COLO668 (cell line): ENCODE measurements around the gene CARD11.

Source experiments
- DNase-seq: peaks from one replicate; lab custom pipeline; 2025; ENCODE audit not compliant: unreplicated experiment; lab: John Stamatoyannopoulos, UW

Gene CARD11

DNA sequence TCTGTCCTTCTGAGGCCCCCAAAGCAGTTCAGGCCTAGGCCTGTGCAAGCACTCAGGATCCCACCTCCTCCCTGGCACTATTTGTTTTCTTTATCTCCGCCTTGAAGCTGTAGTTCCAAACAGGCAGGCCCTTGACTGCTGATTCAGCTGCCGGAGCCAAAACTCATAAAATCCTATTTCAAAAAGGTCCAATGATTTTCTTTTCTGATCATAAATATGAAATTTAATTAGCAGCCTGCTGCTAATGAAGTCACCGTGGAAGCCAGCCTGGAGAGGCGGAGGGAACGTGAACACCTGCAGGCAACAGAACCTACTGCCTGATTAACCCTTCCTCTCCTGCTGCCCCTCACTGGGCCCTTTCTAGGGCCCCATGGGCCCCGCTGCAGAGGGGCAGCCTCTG is 60.1 kb downstream of the CARD11 start:
- no peak for DNase-seq

DNA sequence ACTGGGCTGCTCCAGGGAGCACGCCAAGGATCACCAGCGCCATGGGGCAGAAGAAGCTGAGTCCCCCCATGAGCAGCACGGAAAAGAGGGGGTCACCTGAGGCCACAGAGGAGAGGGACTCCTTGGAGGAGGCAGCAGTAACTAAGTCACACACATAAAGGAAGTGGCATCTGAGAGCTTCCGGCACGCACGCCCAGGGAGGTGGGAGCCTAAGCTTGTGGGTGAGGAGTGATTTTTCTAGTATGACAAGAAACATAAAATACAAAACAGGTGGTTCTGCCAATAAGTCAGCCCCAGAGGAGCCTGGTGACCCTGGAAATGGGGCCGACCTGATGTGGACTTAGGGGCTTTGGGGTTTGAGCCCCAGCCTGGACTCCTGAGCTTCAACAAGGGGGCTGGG is 60.8 kb downstream of the CARD11 start:
- DNase-seq, result no peak

DNA sequence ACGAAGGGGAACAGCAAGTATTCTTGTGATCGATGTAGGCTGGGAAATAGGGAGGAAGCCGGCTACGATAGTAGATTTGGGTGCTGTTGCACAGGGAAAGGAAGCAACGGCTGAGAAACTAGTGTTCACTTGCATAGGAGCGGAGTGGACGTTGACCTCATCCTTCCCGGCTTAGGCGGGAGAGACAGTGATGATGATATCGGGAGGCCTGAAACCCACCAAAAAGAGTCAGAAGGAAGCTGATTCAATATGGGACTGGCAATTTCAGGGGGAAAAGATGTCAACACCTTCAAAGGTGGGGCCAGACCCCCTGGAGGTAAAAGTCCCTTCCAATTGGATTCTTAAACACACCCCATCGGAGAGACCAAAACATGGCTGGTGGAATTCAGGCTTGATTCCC is 61.3 kb downstream of the CARD11 start:
- no peak for DNase-seq

DNA sequence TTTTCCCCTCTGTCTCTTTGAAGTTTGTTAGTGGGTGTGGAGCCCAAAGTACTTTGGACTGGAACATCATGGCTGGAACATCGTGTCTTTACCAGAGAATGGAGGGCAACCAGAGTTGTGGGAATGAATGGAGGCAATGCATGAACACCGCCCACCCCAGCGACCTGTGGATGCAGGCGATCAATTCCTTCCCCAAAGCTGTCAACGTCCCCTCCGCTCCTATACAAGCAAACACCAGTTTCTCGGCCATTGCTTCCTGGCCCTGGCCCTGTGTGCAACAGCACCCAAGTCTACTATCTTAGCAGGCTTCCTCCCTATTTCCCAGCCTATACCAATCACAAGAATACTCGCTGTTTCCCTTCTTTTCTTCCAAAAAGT is 62.6 kb downstream of the CARD11 start:
- DNase-seq, result no peak

DNA sequence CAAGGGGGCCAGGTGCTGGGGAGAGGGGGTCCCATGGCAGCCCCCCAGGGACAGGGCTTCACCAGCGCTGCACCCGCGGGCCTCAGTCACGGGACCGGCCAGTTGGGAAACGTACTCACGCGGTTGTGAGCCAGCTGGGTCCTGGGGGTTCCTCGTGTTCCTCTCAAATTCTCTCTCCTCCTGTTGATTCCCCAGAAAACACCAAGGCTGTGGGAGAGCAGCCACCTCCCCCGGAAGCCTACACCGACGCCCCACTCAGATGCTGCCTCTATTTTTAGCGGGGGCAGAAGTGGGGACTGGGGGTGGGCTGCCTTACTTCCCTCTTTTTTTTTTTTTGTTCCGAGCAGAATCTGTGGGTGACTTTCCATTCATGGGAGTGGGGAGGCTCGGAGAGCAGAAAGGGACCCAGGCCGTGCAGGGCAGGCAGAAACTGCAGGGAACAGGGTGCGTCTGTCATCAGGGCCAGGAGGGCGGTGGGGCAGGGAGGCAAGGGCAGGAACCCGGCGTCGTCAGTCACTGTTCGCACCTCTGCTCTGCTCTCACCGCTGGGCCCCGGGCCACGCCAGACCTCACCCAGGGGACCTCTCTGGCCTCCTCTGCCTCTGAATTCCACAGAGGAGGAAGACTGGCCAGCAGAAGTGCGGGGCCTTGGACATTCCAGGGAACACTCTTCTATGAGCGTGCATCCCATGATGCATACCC is 63.1 kb downstream of the CARD11 start:
- no peak for DNase-seq

DNA sequence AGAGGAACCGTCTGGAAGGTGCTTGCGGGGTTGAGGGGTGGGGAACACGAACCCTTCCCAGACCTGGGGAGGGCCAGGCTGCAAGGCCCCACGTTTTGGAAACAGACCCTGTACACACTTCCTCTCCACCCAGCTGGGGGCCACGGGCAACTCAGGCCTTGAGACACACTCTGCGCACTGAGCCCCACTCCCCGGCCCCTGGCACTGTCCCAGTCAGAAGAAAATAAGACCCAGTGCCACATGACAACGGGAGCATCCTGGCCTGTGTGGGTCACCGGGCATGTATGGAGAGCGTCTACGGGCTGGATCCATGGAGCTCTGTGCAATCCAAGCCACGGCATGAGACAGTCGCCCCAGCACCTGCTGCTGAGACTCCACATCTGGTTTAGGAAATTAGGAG is 63.7 kb downstream of the CARD11 start:
- no peak for DNase-seq

DNA sequence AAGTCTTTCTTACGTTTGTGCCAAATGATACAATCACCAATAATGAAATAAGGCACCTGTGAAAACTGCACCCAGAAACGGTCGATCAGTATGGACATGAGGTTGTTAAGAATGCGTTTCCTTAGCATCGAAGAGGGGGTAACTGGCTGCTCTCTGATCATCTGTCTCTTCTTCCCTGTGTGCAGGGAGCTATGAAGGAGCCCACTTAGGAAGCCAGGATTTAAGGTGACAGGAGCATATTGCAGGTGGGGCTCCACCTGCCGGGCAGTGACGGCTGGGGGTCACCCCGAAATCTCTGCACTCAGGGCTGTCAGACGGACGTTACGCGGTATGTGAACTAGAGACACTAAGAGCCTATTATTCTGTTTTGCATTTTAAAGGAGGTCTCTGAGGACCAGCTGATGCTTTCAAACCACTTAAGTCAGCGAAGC is 64.5 kb downstream of the CARD11 start:
- no peak for DNase-seq

DNA sequence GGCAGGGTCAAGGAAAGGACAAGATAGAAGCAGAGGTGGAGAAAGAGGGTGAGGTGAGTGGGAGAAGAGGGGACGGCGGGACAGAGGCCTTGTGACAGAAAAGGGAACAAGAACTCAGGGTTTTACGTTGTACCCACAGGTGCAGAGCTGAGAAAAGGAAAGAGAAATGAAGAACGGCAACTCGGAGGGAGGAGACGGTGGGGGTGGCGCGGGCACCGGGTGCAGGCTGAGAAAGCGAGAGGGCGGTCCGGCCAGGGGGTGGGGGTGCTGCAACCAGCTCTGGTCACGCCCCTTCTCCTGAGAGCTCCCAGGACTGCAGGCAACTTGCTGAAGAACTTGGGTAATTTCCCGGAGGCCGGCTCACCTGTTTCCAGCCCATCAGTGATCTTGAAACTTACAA is 65.3 kb downstream of the CARD11 start:
- no peak for DNase-seq

DNA sequence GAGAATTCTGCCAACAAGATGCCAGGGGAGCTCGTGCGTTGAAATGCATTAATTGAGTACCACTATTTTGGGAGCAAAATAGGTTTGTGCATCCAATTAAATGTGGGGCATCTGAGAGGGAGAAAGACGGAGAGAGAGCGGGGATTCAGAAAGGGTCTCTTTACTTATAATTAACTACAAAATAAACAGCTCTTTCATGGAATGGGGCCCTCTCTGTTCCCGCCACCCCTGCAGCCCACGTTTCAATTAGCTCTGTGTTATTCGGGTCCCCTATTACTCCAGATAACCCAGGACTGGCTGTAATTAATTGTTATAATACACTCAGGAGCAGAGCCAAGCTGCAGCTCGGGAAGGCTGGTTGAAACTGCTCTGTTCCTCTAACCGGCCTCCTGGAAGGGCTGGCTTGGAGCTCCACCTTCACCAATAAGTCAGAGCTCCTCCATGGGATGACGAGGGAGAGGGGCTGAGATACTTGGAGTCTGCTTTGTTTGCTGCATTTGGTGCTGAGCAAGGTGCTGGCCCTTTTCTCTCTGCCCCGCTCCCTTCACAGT is 67.8 kb downstream of the CARD11 start:
- DNase-seq, result no peak

DNA sequence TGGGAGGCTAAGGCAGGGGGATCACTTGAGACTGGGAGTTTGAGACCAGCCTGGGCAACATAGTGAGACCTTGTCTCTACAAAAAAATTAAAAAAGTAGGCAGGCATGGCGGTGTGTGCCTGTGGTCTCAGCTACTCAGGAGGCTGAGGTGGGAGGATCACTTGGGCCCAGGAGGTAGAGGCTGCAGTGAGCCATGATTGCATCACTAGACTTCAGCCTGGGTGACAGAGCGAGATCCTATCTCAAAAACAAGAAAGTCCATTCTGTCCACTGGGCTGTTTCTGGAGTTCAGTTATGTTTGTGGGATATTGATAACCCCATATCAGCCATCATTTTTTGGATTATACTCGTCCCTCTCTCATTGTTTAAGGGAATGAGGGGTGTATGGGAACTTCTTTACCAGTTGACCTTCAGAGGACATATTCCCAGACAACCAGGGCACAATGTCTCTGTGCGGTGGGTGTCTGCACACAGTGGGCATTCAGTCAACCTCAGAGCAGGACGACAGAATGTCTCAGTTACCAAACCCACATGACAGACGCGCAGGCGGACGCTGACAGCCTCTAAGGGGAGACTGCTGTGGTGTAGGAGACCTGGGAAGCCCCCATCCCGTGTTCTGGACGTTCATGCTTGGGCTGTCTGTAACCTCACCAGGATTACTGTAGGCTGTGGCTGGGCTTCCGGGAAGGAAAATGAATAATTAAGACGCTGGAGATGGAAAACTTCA is 69.4 kb downstream of the CARD11 start:
- DNase-seq, result no peak

DNA sequence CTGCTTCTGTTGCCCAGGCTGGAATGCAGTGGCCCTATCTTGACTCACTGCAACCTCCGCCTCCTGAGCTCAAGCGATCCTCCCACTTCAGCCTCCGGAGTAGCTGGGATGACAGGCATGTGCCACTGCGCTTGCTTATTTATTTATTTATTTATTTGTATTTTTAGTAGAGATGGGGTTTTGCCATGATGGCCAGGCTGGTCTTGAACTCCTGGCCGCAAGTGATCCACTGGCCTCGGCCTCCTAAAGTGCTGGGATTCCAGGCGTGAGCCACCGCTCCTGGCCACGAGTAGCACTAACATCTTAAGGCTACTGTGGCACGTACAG is 70.9 kb downstream of the CARD11 start:
- no peak for DNase-seq

DNA sequence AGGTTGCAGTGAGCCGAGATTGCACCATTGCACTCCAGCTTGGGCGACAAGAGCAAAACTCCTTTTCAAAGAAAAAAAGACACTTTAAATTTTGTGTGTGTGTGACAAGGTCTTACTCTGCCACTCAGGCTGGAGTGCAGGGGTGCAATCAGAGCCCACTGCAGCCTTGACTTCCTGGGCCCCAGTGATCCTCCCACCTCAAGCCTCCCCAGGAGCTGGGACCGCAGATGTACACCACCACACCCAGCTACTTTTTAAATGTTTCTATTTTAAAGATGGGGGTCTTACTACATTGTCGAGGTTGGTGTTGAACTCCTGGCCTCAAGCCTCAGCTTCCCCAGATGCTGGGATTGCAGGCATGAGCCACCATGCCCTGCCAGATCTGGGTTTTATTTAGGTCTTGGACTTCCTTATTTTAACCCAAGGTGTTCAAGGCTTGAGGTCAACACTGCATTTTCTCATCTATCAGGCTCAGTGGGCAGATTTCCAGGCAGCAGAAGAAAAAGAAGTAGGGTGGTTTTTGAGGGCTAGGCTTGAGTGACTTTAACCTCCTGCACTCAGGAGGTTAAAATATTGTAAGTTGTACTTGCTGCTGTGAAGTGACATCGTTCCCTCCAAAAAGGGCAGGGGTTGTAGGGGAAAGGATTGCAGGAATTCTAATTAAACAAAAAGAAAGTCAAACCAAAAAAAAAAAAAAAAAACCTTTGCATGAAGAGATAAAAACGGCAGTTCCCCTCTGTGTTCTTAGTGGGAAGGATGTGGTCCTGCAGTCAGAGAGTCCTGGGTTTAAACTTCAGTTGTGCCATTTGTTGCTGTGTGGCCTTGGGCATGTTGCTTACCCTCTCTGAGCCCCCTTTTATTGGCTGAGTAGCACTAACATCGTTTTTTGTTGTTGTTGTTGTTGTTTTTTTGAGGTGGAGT is 71.5 kb downstream of the CARD11 start:
- DNase-seq, result no peak

DNA sequence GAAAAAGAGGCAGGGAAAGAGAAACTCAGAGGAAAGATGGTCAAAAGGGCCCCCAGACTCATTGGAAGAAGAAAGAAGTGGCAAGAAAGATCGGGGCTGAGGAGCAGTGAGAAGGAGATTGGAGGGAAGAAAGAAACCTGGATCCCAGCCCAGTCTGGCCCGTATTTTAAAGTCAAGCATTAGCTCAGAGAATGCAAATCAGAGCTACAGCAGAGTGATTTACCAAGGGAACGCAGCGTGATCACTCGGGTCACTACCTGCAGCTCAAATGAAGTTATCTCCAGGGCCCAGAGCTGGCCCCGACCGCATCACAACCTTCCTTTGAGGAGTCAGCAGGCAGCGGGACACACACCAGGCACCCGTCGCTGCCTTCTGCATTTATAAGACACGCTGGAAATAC is 72.8 kb downstream of the CARD11 start:
- DNase-seq, result no peak

DNA sequence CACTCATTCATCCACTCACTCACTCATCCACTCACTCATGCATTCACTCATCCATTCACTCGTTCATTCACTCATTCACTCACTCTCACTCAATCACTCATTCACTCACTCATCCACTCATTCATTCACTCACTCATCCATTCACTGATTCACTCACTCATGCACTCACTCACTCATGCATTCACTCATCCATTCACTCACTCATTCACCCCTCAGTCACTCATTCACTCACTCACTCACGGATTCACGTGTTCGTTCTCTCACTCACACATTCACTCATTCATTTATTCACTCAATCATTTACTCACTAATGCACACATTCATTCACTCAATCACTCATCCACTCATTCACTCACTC is 73.4 kb downstream of the CARD11 start:
- DNase-seq, result no peak

DNA sequence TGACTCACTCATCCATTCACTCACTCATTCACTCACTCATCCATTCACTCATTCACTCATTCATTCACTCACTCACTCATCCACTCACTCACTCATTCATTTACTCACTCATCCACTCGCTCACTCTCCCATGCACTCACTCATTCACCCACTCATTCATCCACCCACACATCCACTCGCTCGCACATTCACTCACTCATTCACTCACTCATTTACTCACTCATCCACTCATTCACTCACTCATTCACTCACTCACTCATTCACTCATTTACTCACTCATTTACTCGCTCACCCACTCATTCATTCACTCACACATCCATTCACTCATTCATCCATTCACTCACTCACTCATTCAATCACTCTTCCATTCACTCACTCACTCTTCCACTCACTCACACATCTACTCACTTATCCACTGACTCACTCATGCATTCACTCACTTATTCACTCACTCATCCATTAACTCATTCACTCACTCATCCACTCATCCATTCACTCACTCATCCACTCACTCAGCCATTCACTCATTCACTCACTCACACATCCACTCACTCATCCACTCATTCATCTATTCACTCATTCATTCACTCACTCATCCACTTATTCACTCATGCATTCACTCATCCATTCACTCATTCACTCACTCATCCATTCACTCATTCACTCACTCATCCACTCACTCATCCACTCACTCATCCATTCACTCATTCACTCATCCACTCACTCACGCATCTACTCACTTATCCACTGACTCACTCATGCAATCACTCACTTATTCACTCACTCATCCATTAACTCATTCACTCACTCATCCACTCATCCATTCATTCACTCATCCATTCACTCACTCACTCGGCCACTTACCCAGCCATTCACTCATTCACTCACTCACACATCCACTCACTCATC is 74.0 kb downstream of the CARD11 start:
- no peak for DNase-seq

DNA sequence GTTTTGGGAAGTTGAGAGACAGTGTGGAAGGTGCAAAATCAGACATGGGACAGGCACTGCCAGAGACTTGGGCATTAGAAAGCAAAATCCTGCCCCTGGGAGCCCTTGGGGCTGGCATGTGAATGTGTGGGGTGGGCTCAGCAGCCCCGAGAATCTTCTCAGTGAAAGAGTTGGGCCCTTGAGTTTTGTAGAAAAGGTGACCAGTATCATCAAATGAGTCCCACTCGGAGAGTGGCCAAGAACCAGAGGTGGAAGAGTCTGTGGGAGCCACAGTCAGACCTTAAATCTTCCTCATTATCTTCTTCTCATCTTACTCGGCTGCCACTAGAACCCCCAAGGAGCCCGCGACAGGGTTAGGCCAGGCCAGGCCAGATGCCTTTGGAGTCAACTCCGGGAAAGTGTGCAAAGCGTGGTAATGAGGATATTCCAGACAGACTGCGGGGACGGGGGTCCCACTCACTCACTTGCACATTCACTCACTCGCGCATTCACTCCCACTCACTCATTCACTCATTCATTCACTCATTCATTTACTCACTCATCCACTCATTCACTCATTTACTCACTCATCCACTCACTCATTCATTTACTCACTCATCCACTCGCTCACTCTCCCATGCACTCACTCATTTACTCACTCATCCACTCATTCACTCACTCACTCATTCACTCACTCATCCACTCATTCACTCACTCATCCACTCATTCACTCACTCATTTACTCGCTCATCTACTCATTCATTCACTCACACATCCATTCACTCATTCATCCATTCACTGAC is 74.9 kb downstream of the CARD11 start:
- DNase-seq, result peak; percentile 24

DNA sequence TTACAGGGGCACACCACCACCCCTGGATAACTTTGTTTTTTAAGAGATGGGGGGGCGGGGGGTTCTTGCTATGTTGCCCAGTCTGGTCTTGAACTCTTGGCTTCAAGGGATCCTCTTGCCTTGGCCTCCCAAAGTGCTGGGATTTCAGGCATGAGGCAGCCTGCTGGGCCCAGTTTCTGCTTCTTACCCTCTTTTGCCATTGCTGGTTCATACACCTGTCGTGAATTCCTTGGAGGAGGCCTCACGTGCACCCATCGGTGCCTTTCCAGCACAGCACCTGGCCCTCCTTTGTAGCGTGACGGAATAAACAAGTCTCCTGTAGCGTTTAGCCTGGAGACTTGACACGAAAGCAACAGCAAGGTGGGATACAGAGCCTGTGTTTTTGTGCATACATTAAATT is 75.5 kb downstream of the CARD11 start:
- DNase-seq, result peak; percentile 69

DNA sequence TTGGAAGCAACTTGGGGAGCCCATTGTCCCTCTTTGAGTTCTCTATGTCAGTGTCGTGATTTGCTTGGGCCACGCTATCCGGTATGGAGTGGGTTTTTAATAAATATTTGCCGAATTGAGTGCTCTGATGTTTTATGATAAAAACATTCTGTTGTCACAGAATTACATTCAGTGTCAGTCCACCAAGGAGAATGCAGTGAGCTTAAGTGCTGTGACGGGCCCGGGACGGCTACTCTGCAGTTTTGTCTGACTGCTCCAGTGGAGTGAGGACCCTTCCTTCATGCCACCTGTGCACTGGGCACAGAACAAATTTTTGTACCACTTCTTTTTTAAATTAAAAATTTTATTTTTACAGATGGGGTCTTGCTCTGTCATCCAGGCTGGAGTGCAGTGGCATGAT is 76.0 kb downstream of the CARD11 start:
- DNase-seq, result no peak

DNA sequence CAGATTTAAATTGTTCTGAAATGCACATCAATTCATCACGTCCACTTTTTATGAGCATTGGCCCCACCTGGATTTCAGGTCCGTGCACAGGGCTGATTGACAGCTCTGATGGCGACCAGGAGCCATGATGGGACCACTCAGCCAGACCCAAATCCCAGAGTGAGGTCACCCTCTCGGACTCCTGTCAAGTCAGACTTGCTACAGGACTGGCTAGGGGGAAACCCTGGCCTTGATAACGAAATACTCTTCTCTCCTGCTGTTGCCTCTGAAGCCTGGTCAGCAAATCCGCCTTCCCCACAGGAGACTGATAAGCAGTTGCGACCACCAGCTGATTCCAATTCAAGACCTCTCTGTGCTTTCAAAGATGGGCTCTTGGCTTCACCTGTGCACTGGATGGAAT is 76.4 kb downstream of the CARD11 start:
- no peak for DNase-seq

DNA sequence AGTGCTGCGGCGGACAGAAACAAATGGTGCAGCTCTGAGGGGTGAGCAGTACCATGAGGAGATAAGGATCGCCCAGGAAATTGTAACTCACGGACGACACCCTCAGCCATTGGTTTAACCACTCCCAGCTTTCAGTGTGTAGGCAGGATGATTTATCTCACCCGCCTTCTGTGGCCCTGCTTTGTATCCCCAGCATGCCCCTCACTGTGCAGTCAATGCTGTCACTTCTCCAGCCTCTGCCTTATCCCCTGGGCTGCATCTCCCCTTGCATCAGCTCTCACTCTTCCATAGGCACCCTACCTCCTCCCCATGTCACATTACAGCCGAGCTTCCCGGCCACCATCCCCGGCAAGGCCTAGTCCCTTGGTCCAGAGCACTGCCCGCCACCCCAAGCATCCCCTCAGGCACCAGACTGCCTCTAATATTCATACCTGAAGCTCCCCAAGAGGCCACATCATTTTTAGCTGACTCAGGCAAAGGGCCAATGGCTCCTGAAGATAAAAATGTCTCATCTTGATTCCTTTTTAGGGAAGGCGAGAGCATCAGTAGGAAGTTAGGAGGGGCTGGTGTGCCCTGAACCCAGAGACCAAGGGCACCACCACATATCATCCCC is 77.1 kb downstream of the CARD11 start:
- no peak for DNase-seq
